SU-DHL-6 (cell line): Measurements from ENCODE around the gene GPR162.

Experiments
- H2AFZ ChIP-seq: fragments of 200-600 bp; sonication (generic); 2 replicates; pipeline ENCODE4 v1.6.1; 2014; ENCODE audit warnings: low read depth, mild to moderate bottlenecking, moderate library complexity, mixed read lengths, antibody characterized with exemption, low read length; ENCODE audit not compliant: severe bottlenecking
- H3F3A ChIP-seq: fragments of 200-600 bp; shearing (Covaris generic); 2 replicates; pipeline ENCODE4 v1.6.0; 2016; ENCODE audit warnings: antibody characterized with exemption, mild to moderate bottlenecking; ENCODE audit not compliant: insufficient read depth
- H3K27ac ChIP-seq: fragments of 200-600 bp; sonication (generic); 2 replicates; pipeline ENCODE4 v1.5.1; 2016; ENCODE audit warnings: low read depth, mild to moderate bottlenecking, low read length, moderate library complexity, mixed read lengths
- H3K27me3 ChIP-seq: fragments of 200-600 bp; sonication (generic), shearing (Covaris generic); 2 replicates; pipeline ENCODE4 v1.6.0; 2014; ENCODE audit warnings: mild to moderate bottlenecking, low read length
- H3K36me3 ChIP-seq: fragments of 200-600 bp; sonication (generic); 2 replicates; pipeline ENCODE4 v1.6.1; 2014; ENCODE audit warnings: mild to moderate bottlenecking, low read length, mixed read lengths
- H3K4me2 ChIP-seq: fragments of 300-600, 200-600 bp; shearing (Covaris generic), sonication (generic); 2 replicates; pipeline ENCODE4 v1.6.0; 2014; ENCODE audit warnings: low read length, low read depth, mild to moderate bottlenecking; ENCODE audit not compliant: poor library complexity, severe bottlenecking
- H3K4me3 ChIP-seq: fragments of 200-600 bp; sonication (generic); 2 replicates; pipeline ENCODE4 v1.5.1; 2014; ENCODE audit warnings: antibody characterized with exemption, low read length, mild to moderate bottlenecking, mixed read lengths; ENCODE audit not compliant: insufficient read depth, poor library complexity, severe bottlenecking
- H3K79me2 ChIP-seq: fragments of 200-600 bp; sonication (generic); 2 replicates; pipeline ENCODE4 v1.6.1; 2014; ENCODE audit warnings: mild to moderate bottlenecking, low read length, moderate library complexity; ENCODE audit not compliant: insufficient read depth
- H3K9ac ChIP-seq: fragments of 200-600 bp; sonication (generic); 2 replicates; pipeline ENCODE4 v1.7.0; 2014; ENCODE audit warnings: mild to moderate bottlenecking, low read length
- H3K9me2 ChIP-seq: fragments of 200-600 bp; sonication (generic); replicated peaks from 2 replicates; pipeline ENCODE4 v1.6.1; 2014; ENCODE audit warnings: low read length; ENCODE audit not compliant: insufficient read depth
- H3K9me3 ChIP-seq: fragments of 200-600 bp; sonication (generic); 2 replicates; pipeline ENCODE4 v1.6.1; 2014; ENCODE audit warnings: low read length, mixed read lengths; ENCODE audit not compliant: insufficient read depth
- H4K20me1 ChIP-seq: fragments of 200-600 bp; sonication (generic); 2 replicates; pipeline ENCODE4 v1.6.1; 2014; ENCODE audit warnings: low read depth, mild to moderate bottlenecking, antibody characterized with exemption, low read length, moderate library complexity, mixed read lengths
- EZH2phosphoT487 ChIP-seq: fragments of 200-600 bp; sonication (generic), shearing (Covaris generic); conservative IDR thresholded peaks from 2 replicates; pipeline ENCODE4 v1.6.1; 2018; ENCODE audit warnings: mild to moderate bottlenecking, antibody characterized with exemption, low read length, moderate library complexity, mixed read lengths
- TF ChIP-seq, protein P1 (sequence below): fragments of 200-600 bp; sonication (generic); IDR thresholded peaks from one replicate; pipeline ENCODE4 v1.5.1; 2017; ENCODE audit warnings: antibody characterized with exemption, mild to moderate bottlenecking, low read length, moderate library complexity; ENCODE audit not compliant: insufficient read depth, poor library complexity, severe bottlenecking

Gene GPR162

DNA sequence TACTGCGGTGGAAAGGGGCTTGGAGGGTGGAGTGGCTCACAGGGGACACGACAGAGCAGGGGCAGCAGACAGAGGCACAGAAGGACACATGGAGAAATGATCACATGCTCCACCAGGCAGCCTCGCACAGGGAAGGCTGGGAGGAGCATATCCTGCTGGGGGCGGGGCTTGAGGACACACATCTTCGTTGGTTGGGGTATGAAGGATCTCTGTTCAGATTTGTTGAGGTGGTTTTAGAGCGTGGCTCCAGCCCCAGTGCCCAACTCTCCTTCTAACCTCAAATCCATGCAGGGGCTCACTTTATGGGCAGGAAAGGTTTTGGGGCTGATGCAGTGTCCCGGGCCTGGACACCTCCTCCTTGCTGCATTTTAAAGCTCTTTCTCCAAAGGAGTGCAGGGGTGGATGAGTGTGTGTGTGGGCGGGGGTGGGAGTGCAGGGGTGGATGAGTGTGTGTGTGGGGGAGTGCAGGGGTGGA, 5.9 kb downstream of the GPR162 start:
- Histone ChIP-seq H3K79me2 (no peaks in the 10 kb centered on the region), H3F3A (no peaks in the 10 kb centered on the region), H3K27me3 (no peaks in the 10 kb centered on the region), H4K20me1 (no peaks in the 10 kb centered on the region; the same call in 1 of the 2 replicates), H3K9me3 (no peaks in the 10 kb centered on the region), H3K36me3 (no peaks in the 10 kb centered on the region), H3K9me2 (no peaks in the 10 kb centered on the region), H2AFZ (no peak overlapping the region), H3K4me2 (no peak overlapping the region), H3K4me3 (no peak overlapping the region), H3K9ac (no peak overlapping the region), H3K27ac (no peak overlapping the region)
- TF ChIP-seq, protein P1, sequence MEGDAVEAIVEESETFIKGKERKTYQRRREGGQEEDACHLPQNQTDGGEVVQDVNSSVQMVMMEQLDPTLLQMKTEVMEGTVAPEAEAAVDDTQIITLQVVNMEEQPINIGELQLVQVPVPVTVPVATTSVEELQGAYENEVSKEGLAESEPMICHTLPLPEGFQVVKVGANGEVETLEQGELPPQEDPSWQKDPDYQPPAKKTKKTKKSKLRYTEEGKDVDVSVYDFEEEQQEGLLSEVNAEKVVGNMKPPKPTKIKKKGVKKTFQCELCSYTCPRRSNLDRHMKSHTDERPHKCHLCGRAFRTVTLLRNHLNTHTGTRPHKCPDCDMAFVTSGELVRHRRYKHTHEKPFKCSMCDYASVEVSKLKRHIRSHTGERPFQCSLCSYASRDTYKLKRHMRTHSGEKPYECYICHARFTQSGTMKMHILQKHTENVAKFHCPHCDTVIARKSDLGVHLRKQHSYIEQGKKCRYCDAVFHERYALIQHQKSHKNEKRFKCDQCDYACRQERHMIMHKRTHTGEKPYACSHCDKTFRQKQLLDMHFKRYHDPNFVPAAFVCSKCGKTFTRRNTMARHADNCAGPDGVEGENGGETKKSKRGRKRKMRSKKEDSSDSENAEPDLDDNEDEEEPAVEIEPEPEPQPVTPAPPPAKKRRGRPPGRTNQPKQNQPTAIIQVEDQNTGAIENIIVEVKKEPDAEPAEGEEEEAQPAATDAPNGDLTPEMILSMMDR, result no peak
- no peak for TF ChIP-seq EZH2phosphoT487

- Histone ChIP-seq H3K4me2 (peak within 1 kb of the TSS; percentile 29), H3K27me3 (no peaks in the 10 kb centered on the region), H2AFZ (no peak within 1 kb of the TSS), H3K9me2 (no peaks in the 10 kb centered on the region), H3K27ac (no peak within 1 kb of the TSS), H4K20me1 (no peaks in the 10 kb centered on the region; the same call in 1 of the 2 replicates), H3K9ac (no peak within 1 kb of the TSS), H3F3A (no peaks in the 10 kb centered on the region), H3K36me3 (no peaks in the 10 kb centered on the region), H3K4me3 (peak within 1 kb of the TSS; percentile 5), H3K9me3 (no peaks in the 10 kb centered on the region), H3K79me2 (no peaks in the 10 kb centered on the region)
- peak; percentile 99; the same call in 1 of the 2 replicates for TF ChIP-seq EZH2phosphoT487
- TF ChIP-seq, protein P1, result no peak
Observed at GRCh38 chr12:6827982-6828780, 6.6 kb downstream of the GPR162 start, which contains the start of gene P3H3. Gene P3H3 (plus strand): TSS chr12:6828407. CDS start chr12:6828441, 34 bp downstream.

DNA sequence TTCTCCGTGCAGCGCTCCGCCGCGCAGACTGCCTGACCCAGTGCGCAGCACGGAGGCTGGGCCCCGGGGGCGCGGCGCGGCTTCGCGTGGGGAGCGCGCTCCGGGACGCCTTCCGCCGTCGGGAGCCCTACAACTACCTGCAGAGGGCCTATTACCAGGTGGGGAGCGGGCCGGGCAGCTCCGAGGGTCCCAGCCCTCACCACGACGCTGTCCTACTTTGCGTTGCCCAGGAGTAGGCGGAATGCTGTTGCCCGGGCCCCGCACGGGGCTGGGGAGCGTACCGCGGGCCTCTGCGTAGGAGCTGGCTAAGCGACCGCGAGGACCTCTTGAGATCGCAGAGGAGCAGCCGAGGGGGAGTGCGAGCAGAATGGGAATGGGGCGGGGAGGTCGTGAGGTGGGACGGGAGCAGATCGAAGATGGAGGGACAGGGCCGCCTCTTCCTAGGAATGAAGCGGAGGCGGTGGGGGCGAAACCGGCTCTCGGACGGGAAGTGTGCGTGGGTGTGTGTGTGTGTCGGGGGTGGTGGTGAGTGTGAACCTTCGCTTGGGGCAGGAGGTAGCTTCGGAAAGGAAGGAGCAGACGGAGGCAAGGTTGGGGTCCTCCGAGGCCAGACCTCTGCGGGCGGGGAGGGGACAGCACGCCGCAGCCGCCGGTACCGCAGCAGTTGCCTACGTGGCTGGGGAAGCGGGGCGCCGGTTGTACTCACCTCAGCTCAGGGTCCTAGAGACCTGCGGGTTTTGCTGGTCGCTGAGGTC, 7.3 kb downstream of the GPR162 start:
- Histone ChIP-seq H3K79me2 (no peaks in the 10 kb centered on the region), H3K4me3 (peak overlapping the region; percentile 5), H2AFZ (no peak overlapping the region), H4K20me1 (no peaks in the 10 kb centered on the region; the same call in 1 of the 2 replicates), H3K36me3 (no peaks in the 10 kb centered on the region), H3K9me3 (no peaks in the 10 kb centered on the region), H3K27ac (no peak overlapping the region), H3F3A (no peaks in the 10 kb centered on the region), H3K9me2 (no peaks in the 10 kb centered on the region), H3K4me2 (peak overlapping the region; percentile 29), H3K9ac (no peak overlapping the region), H3K27me3 (no peaks in the 10 kb centered on the region)
- TF ChIP-seq EZH2phosphoT487, result peak; percentile 99; the same call in 1 of the 2 replicates
- TF ChIP-seq, protein P1, result no peak
